ENCODE measurements around the gene SLC9A5. TPM values are rescaled to one million over a fixed set of nuclear protein-coding genes. Genes with fewer than 3 reads are reported as not detected.

SLC9A5 gene
- total and polyA plus RNA-seq, 2 experiments from 2014 or later, result 4.5 to 5.4 TPM

- TF ChIP-seq ZNF331 (CRISPR knock-in tag; IDR thresholded peaks at IDR 0.05; ENCODE audit: low read depth), result no peak
- no peak for TF ChIP-seq CREB1 (CRISPR knock-in tag; IDR thresholded peaks at IDR 0.05; ENCODE audit: low read depth)
- TF ChIP-seq CTCF (conservative IDR thresholded peaks at IDR 0.05; ENCODE audit: low read depth in 2 of 2), result no peak
- no peak for TF ChIP-seq ZNF462 (CRISPR knock-in tag; IDR thresholded peaks at IDR 0.05)
Measured at GRCh38 chr16:67311607-67312488, 63.1 kb downstream of the SLC9A5 start (continued).

DNA sequence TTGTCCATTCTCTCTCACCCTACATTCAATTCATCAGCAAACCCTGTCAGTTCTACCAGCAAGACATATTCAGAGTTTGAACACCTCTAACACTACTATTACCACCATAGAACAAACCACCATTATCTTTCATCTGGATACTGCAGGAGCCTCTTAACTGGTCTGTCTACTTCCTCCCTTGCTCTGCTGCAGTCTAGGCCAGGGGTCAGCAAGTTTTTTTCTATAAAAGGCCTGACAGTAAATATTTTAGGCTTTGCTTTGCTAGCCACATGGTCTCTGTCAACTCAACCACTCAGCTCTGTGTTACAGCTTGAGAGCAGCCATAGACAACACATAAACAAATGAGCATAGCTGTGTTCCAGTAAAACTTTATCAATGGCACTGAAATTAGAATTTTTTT lies 63.9 kb downstream of the SLC9A5 start:
- H3K4me3 Mint-ChIP-seq, result no peak overlapping the region
- no peaks in the 10 kb centered on the region for H3F3A ChIP-seq (replicated peaks; ENCODE audit: low read depth)
- H3K36me3 Mint-ChIP-seq (ENCODE audit: low read depth), result no peaks in the 10 kb centered on the region
- H2AFZ ChIP-seq, result no peak overlapping the region
- ATAC-seq (no peak), DNase-seq (ENCODE audit: low spot score) (no peak)
- no peaks in the 10 kb centered on the region; the same call in 1 of the 2 replicates for H4K20me1 ChIP-seq (replicated peaks; ENCODE audit: insufficient read depth)
- no peaks in the 10 kb centered on the region; the same call in 2 of the 3 replicates for H3K9me3 Mint-ChIP-seq
- H3K36me3 ChIP-seq (ENCODE audit: insufficient read depth), result no peaks in the 10 kb centered on the region
- no peaks in the 10 kb centered on the region for H3K9me2 ChIP-seq (ENCODE audit: insufficient read depth)
- H3K27ac Mint-ChIP-seq, result no peak overlapping the region
- no peaks in the 10 kb centered on the region; the same call in 2 of the 3 replicates for H3K4me1 Mint-ChIP-seq
- H3K4me2 ChIP-seq, result no peak overlapping the region
- no peak overlapping the region for H3K27ac ChIP-seq (ENCODE audit: low read depth)
- H3K4me1 ChIP-seq (ENCODE audit: insufficient read depth), result no peaks in the 10 kb centered on the region
- H3K27me3 ChIP-seq (ENCODE audit: insufficient read depth), result no peaks in the 10 kb centered on the region
- H3K27me3 Mint-ChIP-seq (ENCODE audit: insufficient read depth, low read depth, poor library complexity), result no peaks in the 10 kb centered on the region
- no peaks in the 10 kb centered on the region for H3K79me2 ChIP-seq (replicated peaks; ENCODE audit: insufficient read depth)
- H3K4me3 ChIP-seq, result no peak overlapping the region
- TF ChIP-seq CREB1 (CRISPR knock-in tag; IDR thresholded peaks at IDR 0.05; ENCODE audit: low read depth), result no peak
- no peak for TF ChIP-seq STAT1 (IDR thresholded peaks at IDR 0.05; ENCODE audit: unreplicated experiment)
- TF ChIP-seq CTCF (conservative IDR thresholded peaks at IDR 0.05; ENCODE audit: low read depth in 2 of 2), result no peak
- TF ChIP-seq JUNB (IDR thresholded peaks at IDR 0.05; ENCODE audit: unreplicated experiment), result no peak
